WTC11 (cell line): Measurements from ENCODE around the gene PXYLP1. TPM values are rescaled to one million over a fixed set of nuclear protein-coding genes. Genes with fewer than 3 reads are reported as not detected.

Experiments used
- ATAC-seq: fragments of 200-7000 bp; cut with Tn5 transposase; 2 replicates; pipeline ENCODE4 v1.10.0; 2021; ENCODE audit warnings: mild to moderate bottlenecking, moderate library complexity
- CTCF ChIA-PET: fragments of 300-600 bp; sonication (Branson Sonifier 250); formaldehyde crosslinking; loops from one replicate; lab custom pipeline; 2021; ENCODE audit warnings: antibody characterized with exemption; lab: Charles Lee
- POLR2A ChIA-PET: fragments of 350-600 bp; sonication (Branson Sonifier 250); formaldehyde crosslinking; loops from one replicate; lab custom pipeline; 2021; ENCODE audit warnings: antibody characterized with exemption; lab: Charles Lee
- DNase-seq: peaks from one replicate; pipeline ENCODE4 v3.0.0; 2021; ENCODE audit warnings: low spot score
- H3K27ac Mint-ChIP-seq: 2 replicates; pipeline ENCODE4 v1.8.0; 2021; ENCODE audit warnings: mixed read lengths
- H3K27me3 Mint-ChIP-seq: 2 replicates; pipeline ENCODE4 v1.8.0; 2021; ENCODE audit warnings: low read depth, mild to moderate bottlenecking, moderate library complexity, mixed read lengths
- H3K36me3 Mint-ChIP-seq: 2 replicates; pipeline ENCODE4 v1.8.0; 2021; ENCODE audit warnings: mixed read lengths
- H3K4me1 Mint-ChIP-seq: 2 replicates; pipeline ENCODE4 v1.8.0; 2022; ENCODE audit warnings: mixed read lengths
- H3K4me3 Mint-ChIP-seq: 2 replicates; pipeline ENCODE4 v1.8.0; 2021; ENCODE audit warnings: mild to moderate bottlenecking, moderate library complexity, mixed read lengths
- H3K9me3 Mint-ChIP-seq: 2 replicates; pipeline ENCODE4 v1.8.0; 2021; ENCODE audit warnings: mixed read lengths
- ATF2 ChIP-seq: sonication (generic); formaldehyde crosslinking; IDR thresholded peaks from 2 replicates; pipeline ENCODE4 v1.8.1; 2022; ENCODE audit warnings: low read depth, missing genetic modification reagents, borderline replicate concordance
- CBFB ChIP-seq: sonication (generic); formaldehyde crosslinking; IDR thresholded peaks from 2 replicates; pipeline ENCODE4 v1.8.1; 2022; ENCODE audit warnings: mild to moderate bottlenecking, low read depth, missing genetic modification reagents
- CDX4 ChIP-seq: fragments of 250-450 bp; sonication (Bioruptor Pico); IDR thresholded peaks from 2 replicates; pipeline ENCODE4 v1.9.0; 2021; ENCODE audit warnings: moderate library complexity, mild to moderate bottlenecking, inconsistent platforms, borderline replicate concordance
- CREM ChIP-seq: sonication (generic); formaldehyde crosslinking; IDR thresholded peaks from 2 replicates; pipeline ENCODE4 v1.8.1; 2022; ENCODE audit warnings: mild to moderate bottlenecking, missing genetic modification reagents, moderate library complexity
- E2F4 ChIP-seq: sonication (generic); formaldehyde crosslinking; IDR thresholded peaks from 2 replicates; pipeline ENCODE4 v1.8.1; 2022; ENCODE audit warnings: low read depth, mild to moderate bottlenecking, moderate library complexity, missing genetic modification reagents, borderline replicate concordance
- FOXJ3 ChIP-seq: sonication (generic); formaldehyde crosslinking; IDR thresholded peaks from 2 replicates; pipeline ENCODE4 v1.9.0; 2021; ENCODE audit warnings: missing genetic modification reagents, mild to moderate bottlenecking, borderline replicate concordance
- GRHL2 ChIP-seq: fragments of 250-450 bp; sonication (Bioruptor Pico); IDR thresholded peaks from 2 replicates; pipeline ENCODE4 v1.8.0; 2022; ENCODE audit warnings: mild to moderate bottlenecking, moderate library complexity; ENCODE audit not compliant: insufficient replicate concordance, severe bottlenecking
- GTF2I ChIP-seq: fragments of 250-450 bp; sonication (Bioruptor Pico); conservative IDR thresholded peaks from 2 replicates; pipeline ENCODE4 v1.4.0; 2021; ENCODE audit warnings: mild to moderate bottlenecking
- IRF1 ChIP-seq: sonication (generic); formaldehyde crosslinking; IDR thresholded peaks from 2 replicates; pipeline ENCODE4 v1.8.0; 2023; ENCODE audit warnings: missing genetic modification reagents
- KAT7 ChIP-seq: sonication (generic); formaldehyde crosslinking; IDR thresholded peaks from 2 replicates; pipeline ENCODE4 v1.8.1; 2023; ENCODE audit warnings: missing genetic modification reagents, mild to moderate bottlenecking, borderline replicate concordance
- MXD4 ChIP-seq: fragments of 250-450 bp; sonication (Bioruptor Pico); IDR thresholded peaks from 2 replicates; pipeline ENCODE4 v1.8.0; 2021; ENCODE audit warnings: mild to moderate bottlenecking, moderate library complexity, borderline replicate concordance
- NFE2L1 ChIP-seq: sonication (generic); formaldehyde crosslinking; IDR thresholded peaks from 2 replicates; pipeline ENCODE4 v1.8.1; 2023; ENCODE audit warnings: missing genetic modification reagents
- NFYB ChIP-seq: sonication (generic); formaldehyde crosslinking; conservative IDR thresholded peaks from 2 replicates; pipeline ENCODE4 v1.8.0; 2022; ENCODE audit warnings: low read depth, missing genetic modification reagents
- NR2C2 ChIP-seq: sonication (generic); formaldehyde crosslinking; IDR thresholded peaks from 2 replicates; pipeline ENCODE4 v1.8.0; 2022; ENCODE audit warnings: mild to moderate bottlenecking, missing genetic modification reagents
- PRRX2 ChIP-seq: fragments of 250-450 bp; sonication (Bioruptor Pico); IDR thresholded peaks from 2 replicates; pipeline ENCODE4 v1.8.0; 2021; ENCODE audit warnings: mild to moderate bottlenecking
- TP53 ChIP-seq: sonication (generic); formaldehyde crosslinking; IDR thresholded peaks from 2 replicates; pipeline ENCODE4 v1.8.1; 2023; ENCODE audit warnings: mild to moderate bottlenecking, missing genetic modification reagents
- USF1 ChIP-seq: sonication (generic); formaldehyde crosslinking; IDR thresholded peaks from 2 replicates; pipeline ENCODE4 v1.8.0; 2022; ENCODE audit warnings: mild to moderate bottlenecking, missing genetic modification reagents
- ZBTB21 ChIP-seq: sonication (generic); formaldehyde crosslinking; IDR thresholded peaks from 2 replicates; pipeline ENCODE4 v1.8.1; 2023; ENCODE audit warnings: mild to moderate bottlenecking, missing genetic modification reagents, borderline replicate concordance
- ZMAT4 ChIP-seq: fragments of 250-450 bp; sonication (Bioruptor Pico); IDR thresholded peaks from 2 replicates; pipeline ENCODE4 v1.9.0; 2021; ENCODE audit warnings: mild to moderate bottlenecking
- ZNF138 ChIP-seq: sonication (generic); formaldehyde crosslinking; conservative IDR thresholded peaks from 2 replicates; pipeline ENCODE4 v1.8.1; 2022; ENCODE audit warnings: mild to moderate bottlenecking, moderate library complexity, missing genetic modification reagents
- ZNF396 ChIP-seq: fragments of 250-450 bp; sonication (Bioruptor Pico); IDR thresholded peaks from 2 replicates; pipeline ENCODE4 v1.8.0; 2021; ENCODE audit warnings: mild to moderate bottlenecking, moderate library complexity, borderline replicate concordance
- ZNF671 ChIP-seq: fragments of 250-450 bp; sonication (Bioruptor Pico); IDR thresholded peaks from 2 replicates; pipeline ENCODE4 v1.8.0; 2021; ENCODE audit warnings: mild to moderate bottlenecking
- total RNA-seq: library from RNA; stranded (reverse); gene quantifications from 3 replicates; pipeline ENCODE4 v1.2.3, GENCODE V29; 2021

PXYLP1 gene
- total RNA-seq, 1 experiment from 2014 or later: 20.1 TPM

- no peak for ATAC-seq
- CTCF ChIA-PET: interaction anchor here (1.7 to 2.3 kb wide), 3 partner anchors 16 to 40 kb away, joined by 4 to 7 read pairs (median 6); partner anchors contain the start of gene PXYLP1
Observed at GRCh38 chr3:141271279-141272030, 39.8 kb downstream of the PXYLP1 start.

GRCh38 chr3:141272906-141273662 lies 41.5 kb downstream of the PXYLP1 start:
- no peak for DNase-seq
- H3K27ac Mint-ChIP-seq: no peak overlapping the region
- ChIA-PET CTCF (interaction anchor here (1.4 to 2.3 kb wide), 2 partner anchors 42 to 187 kb away, joined by 4 to 7 read pairs; partner anchors contain the start of gene PXYLP1), POLR2A (no interaction called here)
- TF ChIP-seq ZNF138 (CRISPR knock-in tag): no peak
- TF ChIP-seq ZNF671 (CRISPR knock-in tag): no peak
- TF ChIP-seq PRRX2: no peak
- TF ChIP-seq E2F4 (CRISPR knock-in tag): no peak
- TF ChIP-seq KAT7: no peak
- no peak for TF ChIP-seq IRF1 (CRISPR knock-in tag)
- no peak for TF ChIP-seq GRHL2 (CRISPR knock-in tag)
- TF ChIP-seq CBFB (CRISPR knock-in tag): no peak
- no peak for TF ChIP-seq MXD4 (CRISPR knock-in tag)
- TF ChIP-seq NR2C2: no peak
- no peak for TF ChIP-seq NFYB (CRISPR knock-in tag)
- no peaks in the 10 kb centered on the region for H3K9me3 Mint-ChIP-seq
- no peaks in the 10 kb centered on the region for H3K27me3 Mint-ChIP-seq
- H3K4me1 Mint-ChIP-seq: 0 out of 2 replicates have a peak, but pooled peaks cover 7% of the 10 kb centered on the region
- peaks cover 2% of the 10 kb centered on the region; the same call in 1 of the 2 replicates for H3K36me3 Mint-ChIP-seq
- H3K4me3 Mint-ChIP-seq: no peak overlapping the region
- no peak for ATAC-seq

More at GRCh38 chr3:141271279-141272030, 39.8 kb downstream of the PXYLP1 start:
- Mint-ChIP-seq H3K27me3 (no peaks in the 10 kb centered on the region), H3K4me3 (no peak overlapping the region), H3K4me1 (0 out of 2 replicates have a peak, but pooled peaks cover 11% of the 10 kb centered on the region), H3K27ac (no peak overlapping the region), H3K36me3 (peaks cover 2% of the 10 kb centered on the region; the same call in 1 of the 2 replicates), H3K9me3 (no peaks in the 10 kb centered on the region)
- TF ChIP-seq ZNF396 (CRISPR knock-in tag) (no peak), CREM (CRISPR knock-in tag) (no peak)
- DNase-seq: no peak
- POLR2A ChIA-PET: no interaction called here

- Mint-ChIP-seq H3K9me3 (no peaks in the 10 kb centered on the region), H3K36me3 (peaks cover 2% of the 10 kb centered on the region; the same call in 1 of the 2 replicates), H3K4me1 (0 out of 2 replicates have a peak, but pooled peaks cover 7% of the 10 kb centered on the region), H3K4me3 (no peak overlapping the region), H3K27ac (no peak overlapping the region), H3K27me3 (no peaks in the 10 kb centered on the region)
- ChIA-PET CTCF (interaction anchor here (1.4 to 2.3 kb wide), 2 partner anchors 42 to 186 kb away, joined by 4 to 7 read pairs; partner anchors contain the start of gene PXYLP1), POLR2A (no interaction called here)
- ATAC-seq: no peak
- no peak for DNase-seq
- no peak for TF ChIP-seq ATF2 (CRISPR knock-in tag)
- TF ChIP-seq GRHL2 (CRISPR knock-in tag): no peak
- no peak for TF ChIP-seq KAT7
- no peak for TF ChIP-seq ZBTB21
- TF ChIP-seq GTF2I (CRISPR knock-in tag): no peak
- no peak for TF ChIP-seq NFE2L1
- TF ChIP-seq CDX4 (CRISPR knock-in tag): no peak
- no peak for TF ChIP-seq IRF1 (CRISPR knock-in tag)
- TF ChIP-seq ZMAT4 (CRISPR knock-in tag): no peak
- no peak for TF ChIP-seq FOXJ3 (CRISPR knock-in tag)
- TF ChIP-seq PRRX2: no peak
- TF ChIP-seq USF1 (CRISPR knock-in tag): no peak
- TF ChIP-seq TP53 (CRISPR knock-in tag): no peak
Observed at GRCh38 chr3:141273700-141274410, 42.2 kb downstream of the PXYLP1 start.
